ENCODE results near the gene MAPK8.

MAPK8 gene

GRCh38 chr10:48364659-48365405, 58.4 kb downstream of the MAPK8 start:
- no peak for DNase-seq
- intact Hi-C loops (cut with DNase I): loop anchor here (5.0 kb wide), 2 partner anchors 147 to 292 kb away; no protein-coding TSS in a partner anchor

GRCh38 chr10:48365668-48366067, 59.2 kb downstream of the MAPK8 start:
- intact Hi-C loops (cut with DNase I): loop anchor here (5.0 kb wide), 1 partner anchor 292 kb away; no protein-coding TSS in a partner anchor
- DNase-seq: no peak

- intact Hi-C loops (cut with DNase I): loop anchor here (5.0 kb wide), 1 partner anchor 291 kb away; no protein-coding TSS in a partner anchor
- DNase-seq: no peak
These were observed 59.8 kb downstream of the MAPK8 start for GRCh38 chr10:48366261-48366660.

GRCh38 chr10:48369501-48369900, 63.0 kb downstream of the MAPK8 start:
- intact Hi-C loops (cut with DNase I): loop anchor here (5.0 kb wide), 1 partner anchor 288 kb away; no protein-coding TSS in a partner anchor

GRCh38 chr10:48377751-48378530, 71.5 kb downstream of the MAPK8 start:
- no peak for DNase-seq
- intact Hi-C loops (cut with DNase I): no loop called here

More at GRCh38 chr10:48369501-48369900, 63.0 kb downstream of the MAPK8 start:
- DNase-seq: no peak

GRCh38 chr10:48378675-48379074, 72.2 kb downstream of the MAPK8 start:
- intact Hi-C loops (cut with DNase I): no loop called here
- no peak for DNase-seq

GRCh38 chr10:48381971-48382370, 75.5 kb downstream of the MAPK8 start:
- DNase-seq: no peak
- intact Hi-C loops (cut with DNase I): no loop called here

GRCh38 chr10:48382982-48383381, 76.5 kb downstream of the MAPK8 start:
- intact Hi-C loops (cut with DNase I): no loop called here
- no peak for DNase-seq

GRCh38 chr10:48383393-48383792, 76.9 kb downstream of the MAPK8 start:
- no peak for DNase-seq
- intact Hi-C loops (cut with DNase I): no loop called here

- peak in 1 of 42 donors; percentile 38 for DNase-seq
- intact Hi-C loops (cut with DNase I): no loop called here
These were observed 78.2 kb downstream of the MAPK8 start for GRCh38 chr10:48384699-48384982.

- DNase-seq: no peak
- intact Hi-C loops (cut with DNase I): no loop called here
These were observed 82.8 kb downstream of the MAPK8 start for GRCh38 chr10:48389272-48389671.

- intact Hi-C loops (cut with DNase I): no loop called here
- DNase-seq: no peak
These were observed 83.5 kb downstream of the MAPK8 start for GRCh38 chr10:48389846-48390557.

- intact Hi-C loops (cut with DNase I): no loop called here
- DNase-seq: no peak
These were observed 84.0 kb downstream of the MAPK8 start for GRCh38 chr10:48390558-48390871.

GRCh38 chr10:48390933-48391845, 84.7 kb downstream of the MAPK8 start:
- intact Hi-C loops (cut with DNase I): no loop called here
- no peak for DNase-seq

GRCh38 chr10:48391994-48392393, 85.5 kb downstream of the MAPK8 start:
- no peak for DNase-seq

GRCh38 chr10:48398261-48398660, 91.8 kb downstream of the MAPK8 start:
- intact Hi-C loops (cut with DNase I): no loop called here
- DNase-seq: no peak

More at GRCh38 chr10:48391994-48392393, 85.5 kb downstream of the MAPK8 start:
- intact Hi-C loops (cut with DNase I): no loop called here

GRCh38 chr10:48399056-48399541, 92.6 kb downstream of the MAPK8 start:
- intact Hi-C loops (cut with DNase I): no loop called here
- peak in 13 of 42 donors; percentile 4 to 40 (median 16) for DNase-seq

- intact Hi-C loops (cut with DNase I): no loop called here
- DNase-seq: no peak
These were observed 93.1 kb downstream of the MAPK8 start for GRCh38 chr10:48399551-48399950.

Measured in head of caudate nucleus (tissue), 42 donors.